Retina (tissue), 1 donor: ENCODE results near the gene IL17REL.

Experiments
- DNase-seq: peaks from one replicate; pipeline ENCODE4 v3.0.0-alpha.2; 2016

IL17REL gene

GRCh38 chr22:50012211-50013181 lies at the start of gene IL17REL:
Gene IL17REL (minus strand): TSS chr22:50012765. CDS start chr22:50012646, 119 bp downstream.
- no peak for DNase-seq

- DNase-seq = no peak
Measured at GRCh38 chr22:50061824-50062355, 49.3 kb upstream of the IL17REL start.

GRCh38 chr22:50061141-50061823 lies 48.7 kb upstream of the IL17REL start:
- DNase-seq = no peak

- DNase-seq = no peak
Measured at GRCh38 chr22:50060441-50061140, 48.0 kb upstream of the IL17REL start.

GRCh38 chr22:50059881-50060262 lies 47.3 kb upstream of the IL17REL start:
- no peak for DNase-seq

- peak; percentile 57 for DNase-seq
Measured at GRCh38 chr22:50058906-50059880, 46.6 kb upstream of the IL17REL start.

GRCh38 chr22:50058061-50058905 lies 45.7 kb upstream of the IL17REL start, which contains the start of gene TTLL8:
Gene TTLL8 (minus strand): TSS chr22:50058298.
- no peak for DNase-seq

GRCh38 chr22:50057278-50058060 lies 44.9 kb upstream of the IL17REL start:
- no peak for DNase-seq

- DNase-seq = no peak
Measured at GRCh38 chr22:50056214-50056972, 43.8 kb upstream of the IL17REL start.

- no peak for DNase-seq
Measured at GRCh38 chr22:50053861-50054260, 41.3 kb upstream of the IL17REL start.

- no peak for DNase-seq
Measured at GRCh38 chr22:50051930-50052329, 39.4 kb upstream of the IL17REL start.

- DNase-seq = no peak
Measured at GRCh38 chr22:50049299-50050195, 37.0 kb upstream of the IL17REL start.

- DNase-seq = no peak
Measured at GRCh38 chr22:50048836-50049235, 36.3 kb upstream of the IL17REL start.

- no peak for DNase-seq
Measured at GRCh38 chr22:50048061-50048765, 35.6 kb upstream of the IL17REL start.

- DNase-seq = no peak
Measured at GRCh38 chr22:50047346-50047745, 34.8 kb upstream of the IL17REL start.

GRCh38 chr22:50046481-50047245 lies 34.1 kb upstream of the IL17REL start:
- DNase-seq = no peak

- no peak for DNase-seq
Measured at GRCh38 chr22:50046019-50046415, 33.5 kb upstream of the IL17REL start.
